Activated CD8-positive, alpha-beta memory T cell treated with anti-CD3 and anti-CD28 coated beads, Interleukin-2, amount 10 ng/mL, durations not matched to agents 7 days and 5 days (primary cell): ENCODE data around the gene ANKRD23. TPM values are rescaled to one million over a fixed set of nuclear protein-coding genes. Genes with fewer than 3 reads are reported as not detected.

Experiments
- ATAC-seq: fragments of 150-1000 bp; cut with Tn5 transposase; one replicate; pipeline ENCODE4 v1.10.0; 2021; ENCODE audit warnings: moderate library complexity
- CTCF ChIA-PET: fragments of 350-600 bp; sonication (Branson Sonifier 250); formaldehyde crosslinking; loops from one replicate; lab custom pipeline; 2021; ENCODE audit warnings: antibody characterized with exemption; lab: Charles Lee
- DNase-seq: peaks from one replicate; pipeline ENCODE4 v3.0.0-alpha.2; 2020
- H3K27ac Mint-ChIP-seq: one replicate; pipeline ENCODE4 v1.8.0; 2021; ENCODE audit warnings: mild to moderate bottlenecking, mixed read lengths
- H3K27me3 Mint-ChIP-seq: one replicate; pipeline ENCODE4 v1.8.0; 2021; ENCODE audit warnings: mixed read lengths
- H3K36me3 Mint-ChIP-seq: one replicate; pipeline ENCODE4 v1.8.0; 2021; ENCODE audit warnings: mild to moderate bottlenecking, mixed read lengths
- H3K4me1 Mint-ChIP-seq: one replicate; pipeline ENCODE4 v1.8.0; 2021; ENCODE audit warnings: mixed read lengths
- H3K4me3 Mint-ChIP-seq: one replicate; pipeline ENCODE4 v1.8.0; 2021; ENCODE audit warnings: mild to moderate bottlenecking, moderate library complexity, mixed read lengths
- H3K9me3 Mint-ChIP-seq: one replicate; pipeline ENCODE4 v1.8.0; 2022; ENCODE audit warnings: low read depth, mixed read lengths
- total RNA-seq, 2 experiments: library from RNA; stranded (reverse); gene quantifications; one replicate each; pipeline ENCODE4 v1.2.3, GENCODE V29; 2021

The ANKRD23 gene
- total RNA-seq, 2 experiments from 2014 or later, result 10.4 to 14.8 TPM

DNA sequence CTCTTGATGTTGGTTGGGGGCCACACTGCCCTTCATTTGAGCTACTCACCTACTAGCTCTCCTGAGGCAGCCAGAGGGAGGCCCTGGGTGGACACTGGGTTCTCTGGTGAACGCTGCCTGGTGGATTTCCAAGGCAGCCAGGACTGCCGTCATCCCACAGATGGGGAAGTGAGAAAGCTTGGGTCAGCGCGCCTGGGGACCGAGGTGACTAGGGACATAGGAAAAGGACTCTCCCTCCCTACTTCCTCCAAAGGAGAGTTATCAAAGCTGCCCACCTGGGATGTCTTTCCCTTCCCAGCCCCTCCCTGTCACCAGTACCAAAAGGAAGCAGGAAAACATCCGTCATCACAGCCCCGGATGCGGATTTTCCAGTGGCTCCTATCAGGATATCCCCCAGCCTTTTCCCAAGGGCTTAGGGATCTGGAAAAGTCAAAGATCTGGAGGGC, 29.9 kb upstream of the ANKRD23 start:
- Mint-ChIP-seq H3K9me3 (no peaks in the 10 kb centered on the region), H3K36me3 (no peaks in the 10 kb centered on the region), H3K4me3 (no peak overlapping the region), H3K27ac (no peak overlapping the region), H3K27me3 (peaks cover 16% of the 10 kb centered on the region), H3K4me1 (peaks cover 20% of the 10 kb centered on the region)
- CTCF ChIA-PET, result interaction anchor here (1.7 kb wide), 1 partner anchor 16 kb away, joined by 13 read pairs; the partner anchor contains the start of gene ANKRD39
- ATAC-seq, result no peak
- no peak for DNase-seq

- H3K36me3 Mint-ChIP-seq, result no peaks in the 10 kb centered on the region
- peaks cover 23% of the 10 kb centered on the region for H3K4me1 Mint-ChIP-seq
- CTCF ChIA-PET, result interaction anchor here (0.7 to 1.9 kb wide), 2 partner anchors 78 to 83 kb away, joined by 3 to 7 read pairs; no protein-coding TSS in a partner anchor
- no peaks in the 10 kb centered on the region for H3K9me3 Mint-ChIP-seq
- DNase-seq, result no peak
- no peak overlapping the region for H3K4me3 Mint-ChIP-seq
- no peak overlapping the region for H3K27ac Mint-ChIP-seq
- ATAC-seq, result no peak
- H3K27me3 Mint-ChIP-seq, result peaks cover 16% of the 10 kb centered on the region
Measured at GRCh38 chr2:96872591-96873349, 28.9 kb upstream of the ANKRD23 start.

GRCh38 chr2:96870626-96871255, 26.9 kb upstream of the ANKRD23 start:
- H3K27ac Mint-ChIP-seq, result peak overlapping the region; percentile 18
- DNase-seq (peak; percentile 66), ATAC-seq (peak; percentile 17)
- peaks cover 16% of the 10 kb centered on the region for H3K27me3 Mint-ChIP-seq
- no peaks in the 10 kb centered on the region for H3K36me3 Mint-ChIP-seq
- no peaks in the 10 kb centered on the region for H3K9me3 Mint-ChIP-seq
- CTCF ChIA-PET, result interaction anchor here (0.7 to 3.6 kb wide), 8 partner anchors 9 to 93 kb away, joined by 3 to 9 read pairs (median 3); partner anchors contain the start of gene ANKRD39
- peaks cover 36% of the 10 kb centered on the region for H3K4me1 Mint-ChIP-seq
- peak overlapping the region; percentile 62 for H3K4me3 Mint-ChIP-seq

GRCh38 chr2:96869822-96870625, 26.2 kb upstream of the ANKRD23 start, which contains the start of gene SEMA4C:
Gene SEMA4C, minus strand, starts transcription at chr2:96870080. Its CDS starts 2,194 bp downstream, at chr2:96867886.
- peak; percentile 40 for ATAC-seq

GRCh38 chr2:96869281-96869821, 25.5 kb upstream of the ANKRD23 start:
- H3K27ac Mint-ChIP-seq, result no peak overlapping the region
- no peaks in the 10 kb centered on the region for H3K9me3 Mint-ChIP-seq
- DNase-seq (no peak), ATAC-seq (peak; percentile 21)
- H3K4me3 Mint-ChIP-seq, result no peak overlapping the region
- H3K27me3 Mint-ChIP-seq, result peaks cover 15% of the 10 kb centered on the region
- H3K36me3 Mint-ChIP-seq, result no peaks in the 10 kb centered on the region
- CTCF ChIA-PET, result interaction anchor here (0.9 to 3.6 kb wide), 15 partner anchors 11 to 94 kb away, joined by 3 to 40 read pairs (median 8); partner anchors contain the start of gene ANKRD39
- H3K4me1 Mint-ChIP-seq, result peaks cover 34% of the 10 kb centered on the region

More at GRCh38 chr2:96869822-96870625, 26.2 kb upstream of the ANKRD23 start, which contains the start of gene SEMA4C:
- Mint-ChIP-seq H3K27ac (peak within 1 kb of the TSS; percentile 18), H3K27me3 (peaks cover 16% of the 10 kb centered on the region), H3K9me3 (no peaks in the 10 kb centered on the region), H3K4me1 (peaks cover 35% of the 10 kb centered on the region), H3K4me3 (peak within 1 kb of the TSS; percentile 62), H3K36me3 (no peaks in the 10 kb centered on the region)
- no peak for DNase-seq
- CTCF ChIA-PET, result interaction anchor here (1.0 to 3.6 kb wide), 9 partner anchors 10 to 93 kb away, joined by 3 to 40 read pairs (median 8); partner anchors contain the start of gene ANKRD39

- DNase-seq (peak; percentile 81), ATAC-seq (peak; percentile 66)
- Mint-ChIP-seq H3K9me3 (no peaks in the 10 kb centered on the region), H3K27me3 (peaks cover 13% of the 10 kb centered on the region), H3K4me3 (peak overlapping the region; percentile 69), H3K4me1 (peaks cover 32% of the 10 kb centered on the region), H3K36me3 (no peaks in the 10 kb centered on the region), H3K27ac (peak overlapping the region; percentile 74)
- CTCF ChIA-PET, result interaction anchor here (0.7 to 3.6 kb wide), 20 partner anchors 11 to 794 kb away, joined by 3 to 40 read pairs (median 5); partner anchors contain the start of gene ANKRD39
Measured at GRCh38 chr2:96868555-96869280, 24.9 kb upstream of the ANKRD23 start.

GRCh38 chr2:96867756-96868554, 24.1 kb upstream of the ANKRD23 start:
- Mint-ChIP-seq H3K9me3 (no peaks in the 10 kb centered on the region), H3K27ac (peak overlapping the region; percentile 74), H3K36me3 (no peaks in the 10 kb centered on the region), H3K4me3 (peak overlapping the region; percentile 69), H3K4me1 (peaks cover 35% of the 10 kb centered on the region), H3K27me3 (peaks cover 13% of the 10 kb centered on the region)
- ATAC-seq (peak; percentile 2), DNase-seq (peak; percentile 53)
- CTCF ChIA-PET, result interaction anchor here (0.7 to 3.6 kb wide), 21 partner anchors 10 to 794 kb away, joined by 3 to 40 read pairs (median 4); partner anchors contain the start of gene ANKRD39

- Mint-ChIP-seq H3K9me3 (no peaks in the 10 kb centered on the region), H3K27ac (peak overlapping the region; percentile 74), H3K27me3 (peaks cover 13% of the 10 kb centered on the region), H3K4me3 (peak overlapping the region; percentile 69), H3K36me3 (no peaks in the 10 kb centered on the region), H3K4me1 (peaks cover 34% of the 10 kb centered on the region)
- CTCF ChIA-PET, result interaction anchor here (0.8 to 2.4 kb wide), 7 partner anchors 9 to 94 kb away, joined by 3 to 15 read pairs (median 9); partner anchors contain the start of gene ANKRD39
- ATAC-seq (no peak), DNase-seq (no peak)
Measured at GRCh38 chr2:96866986-96867755, 23.4 kb upstream of the ANKRD23 start.

DNA sequence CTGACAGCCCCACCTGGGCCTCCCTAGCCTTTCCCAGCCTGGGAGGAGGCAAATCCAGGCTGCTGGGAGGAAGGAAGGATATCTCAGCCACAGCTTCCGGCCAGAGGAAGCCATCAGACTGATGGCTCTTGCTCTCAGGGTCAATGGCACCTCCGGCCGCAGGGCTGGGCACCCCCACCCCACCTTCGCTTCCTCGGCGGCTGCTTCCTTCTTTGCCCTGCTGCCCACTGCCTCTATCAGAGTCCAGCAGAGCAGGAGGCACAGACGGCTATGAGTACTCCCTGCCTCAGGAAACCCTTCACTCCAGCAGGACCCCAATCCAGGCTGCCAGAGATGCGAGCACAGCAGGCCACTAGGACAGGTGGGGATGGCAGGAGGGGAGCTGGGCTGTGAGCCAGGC, 22.8 kb upstream of the ANKRD23 start:
- DNase-seq (no peak), ATAC-seq (no peak)
- H3K4me3 Mint-ChIP-seq, result no peak overlapping the region
- H3K27ac Mint-ChIP-seq, result peak overlapping the region; percentile 49
- H3K36me3 Mint-ChIP-seq, result no peaks in the 10 kb centered on the region
- H3K27me3 Mint-ChIP-seq, result peaks cover 13% of the 10 kb centered on the region
- peaks cover 36% of the 10 kb centered on the region for H3K4me1 Mint-ChIP-seq
- CTCF ChIA-PET, result interaction anchor here (0.8 to 2.3 kb wide), 4 partner anchors 9 to 90 kb away, joined by 3 to 15 read pairs (median 4); partner anchors contain the start of gene ANKRD39
- H3K9me3 Mint-ChIP-seq, result no peaks in the 10 kb centered on the region

DNA sequence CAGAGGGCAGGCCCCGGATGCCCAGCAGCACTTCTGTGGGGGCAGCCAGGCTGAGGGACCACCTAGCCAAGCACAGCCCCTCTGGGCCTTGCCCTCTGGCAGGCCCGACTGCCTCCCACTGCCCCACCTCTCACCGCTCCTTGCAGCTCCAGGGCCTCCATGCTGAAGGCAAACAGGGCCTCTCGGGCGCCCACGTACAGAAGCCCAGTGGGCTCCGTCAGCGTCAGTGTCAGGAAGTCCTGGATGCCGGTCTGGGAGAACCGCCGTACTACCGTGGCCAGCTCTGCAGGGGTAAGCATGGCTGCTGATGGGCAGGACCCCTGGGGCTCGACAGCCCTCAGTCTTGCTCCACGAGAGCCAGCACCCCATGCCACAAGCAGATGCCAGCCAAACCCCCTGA, 22.3 kb upstream of the ANKRD23 start:
- H3K27ac Mint-ChIP-seq, result no peak overlapping the region
- CTCF ChIA-PET, result interaction anchor here (0.8 to 2.3 kb wide), 3 partner anchors 8 to 90 kb away, joined by 3 to 15 read pairs (median 6); partner anchors contain the start of gene ANKRD39
- H3K36me3 Mint-ChIP-seq, result no peaks in the 10 kb centered on the region
- no peak overlapping the region for H3K4me3 Mint-ChIP-seq
- DNase-seq (no peak), ATAC-seq (no peak)
- H3K4me1 Mint-ChIP-seq, result peaks cover 34% of the 10 kb centered on the region
- peaks cover 10% of the 10 kb centered on the region for H3K27me3 Mint-ChIP-seq
- H3K9me3 Mint-ChIP-seq, result no peaks in the 10 kb centered on the region
